ENCODE data around the gene BAHCC1.

Gene BAHCC1

GRCh38 chr17:81400996-81401722 is 5.9 kb downstream of the BAHCC1 start:
- no peak for DNase-seq (ENCODE audit: low read depth)
- peak overlapping the region; percentile 58 for H3K4me3 ChIP-seq (ENCODE audit: control insufficient read depth, low read depth, low read length)
- TF ChIP-seq, protein P1, sequence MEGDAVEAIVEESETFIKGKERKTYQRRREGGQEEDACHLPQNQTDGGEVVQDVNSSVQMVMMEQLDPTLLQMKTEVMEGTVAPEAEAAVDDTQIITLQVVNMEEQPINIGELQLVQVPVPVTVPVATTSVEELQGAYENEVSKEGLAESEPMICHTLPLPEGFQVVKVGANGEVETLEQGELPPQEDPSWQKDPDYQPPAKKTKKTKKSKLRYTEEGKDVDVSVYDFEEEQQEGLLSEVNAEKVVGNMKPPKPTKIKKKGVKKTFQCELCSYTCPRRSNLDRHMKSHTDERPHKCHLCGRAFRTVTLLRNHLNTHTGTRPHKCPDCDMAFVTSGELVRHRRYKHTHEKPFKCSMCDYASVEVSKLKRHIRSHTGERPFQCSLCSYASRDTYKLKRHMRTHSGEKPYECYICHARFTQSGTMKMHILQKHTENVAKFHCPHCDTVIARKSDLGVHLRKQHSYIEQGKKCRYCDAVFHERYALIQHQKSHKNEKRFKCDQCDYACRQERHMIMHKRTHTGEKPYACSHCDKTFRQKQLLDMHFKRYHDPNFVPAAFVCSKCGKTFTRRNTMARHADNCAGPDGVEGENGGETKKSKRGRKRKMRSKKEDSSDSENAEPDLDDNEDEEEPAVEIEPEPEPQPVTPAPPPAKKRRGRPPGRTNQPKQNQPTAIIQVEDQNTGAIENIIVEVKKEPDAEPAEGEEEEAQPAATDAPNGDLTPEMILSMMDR (conservative IDR thresholded peaks at IDR 0.05; ENCODE audit: control insufficient read depth, insufficient read depth, low read depth, low read length): no peak

DNA sequence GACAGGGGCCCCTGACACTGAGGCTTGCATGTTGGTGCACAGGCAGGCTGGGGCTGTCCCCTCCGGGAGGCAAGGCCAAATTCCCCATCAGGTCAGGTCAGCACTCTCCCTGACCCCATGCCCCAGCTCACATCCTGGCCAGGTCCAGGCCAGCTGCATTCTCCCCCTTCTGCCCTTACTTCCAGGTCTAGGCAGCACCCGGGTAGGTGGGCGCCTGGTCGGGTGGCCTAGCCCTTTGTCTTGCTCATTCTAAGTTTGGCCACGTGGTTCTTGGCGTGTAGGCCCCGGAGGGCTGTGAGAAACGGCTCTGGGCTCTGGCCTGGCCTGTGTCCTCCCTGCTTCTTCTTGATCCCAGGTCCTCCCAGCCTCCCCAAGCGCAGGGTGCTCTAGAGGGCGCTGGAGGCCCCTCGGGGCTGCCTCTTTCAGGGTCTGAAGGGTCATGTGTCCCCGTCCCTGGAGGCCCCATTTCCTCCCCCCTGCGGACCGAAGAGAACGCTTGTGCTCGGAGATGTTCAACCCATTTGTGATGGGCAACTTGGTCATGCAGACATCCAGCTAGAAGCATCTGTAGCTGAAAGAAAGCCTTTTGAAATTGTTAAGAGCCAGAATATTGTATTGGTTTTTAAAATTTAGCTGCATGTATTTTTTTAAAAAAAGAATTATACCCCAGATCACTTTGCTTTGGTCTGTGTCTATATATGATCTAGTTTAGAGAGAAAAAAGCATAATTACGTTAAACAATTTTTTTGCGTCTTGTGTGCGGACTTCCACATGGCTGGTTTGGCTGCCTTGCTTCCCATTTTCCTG is 6.7 kb downstream of the BAHCC1 start:
- DNase-seq (ENCODE audit: low read depth): peak; percentile 70
- TF ChIP-seq, protein P1 (conservative IDR thresholded peaks at IDR 0.05; ENCODE audit: control insufficient read depth, insufficient read depth, low read depth, low read length): peak; percentile 46
- no peak overlapping the region for H3K4me3 ChIP-seq (ENCODE audit: control insufficient read depth, low read depth, low read length)

- no peak overlapping the region for H3K4me3 ChIP-seq (ENCODE audit: control insufficient read depth, low read depth, low read length)
- DNase-seq (ENCODE audit: low read depth): no peak
- TF ChIP-seq, protein P1 (conservative IDR thresholded peaks at IDR 0.05; ENCODE audit: control insufficient read depth, insufficient read depth, low read depth, low read length): no peak
Observed at GRCh38 chr17:81402530-81402941, 7.3 kb downstream of the BAHCC1 start.

GRCh38 chr17:81402981-81403467 is 7.8 kb downstream of the BAHCC1 start:
- no peak for DNase-seq (ENCODE audit: low read depth)
- H3K4me3 ChIP-seq (ENCODE audit: control insufficient read depth, low read depth, low read length): no peak overlapping the region
- TF ChIP-seq, protein P1 (conservative IDR thresholded peaks at IDR 0.05; ENCODE audit: control insufficient read depth, insufficient read depth, low read depth, low read length): peak; percentile 23

GRCh38 chr17:81403671-81404534 is 8.6 kb downstream of the BAHCC1 start:
- DNase-seq (ENCODE audit: low read depth): no peak
- TF ChIP-seq, protein P1 (conservative IDR thresholded peaks at IDR 0.05; ENCODE audit: control insufficient read depth, insufficient read depth, low read depth, low read length): no peak
- no peak overlapping the region for H3K4me3 ChIP-seq (ENCODE audit: control insufficient read depth, low read depth, low read length)

DNA sequence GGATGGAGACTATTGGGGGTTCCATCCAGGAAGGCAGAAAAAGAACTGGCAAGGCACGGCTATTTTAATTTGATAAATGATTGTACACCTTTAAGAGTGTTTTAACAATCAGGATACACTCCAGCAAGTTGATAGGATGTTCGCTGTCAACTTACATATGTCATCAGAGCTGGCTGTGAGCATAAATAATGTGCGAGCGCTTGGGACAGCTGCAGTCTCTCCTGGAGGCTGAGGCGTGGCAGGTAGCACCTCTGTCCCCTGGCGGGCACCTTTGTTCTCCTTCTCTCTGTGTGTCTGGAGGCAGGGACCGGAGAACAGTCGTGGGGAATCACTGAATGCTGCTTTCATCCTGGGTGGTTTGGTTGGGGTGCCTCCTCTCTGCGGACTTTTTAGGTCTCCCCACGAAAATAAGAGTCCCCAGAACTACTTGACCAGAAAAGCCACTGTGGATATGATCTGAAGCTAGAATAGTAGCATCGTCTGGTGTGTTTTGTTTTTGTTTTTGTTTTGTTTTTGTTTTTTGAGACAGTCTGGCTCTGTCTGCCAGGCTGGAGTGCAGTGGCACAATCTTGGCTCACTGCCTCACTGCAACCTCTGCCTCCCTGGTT is 9.4 kb downstream of the BAHCC1 start:
- no peak for DNase-seq (ENCODE audit: low read depth)
- TF ChIP-seq, protein P1 (conservative IDR thresholded peaks at IDR 0.05; ENCODE audit: control insufficient read depth, insufficient read depth, low read depth, low read length): no peak
- no peak overlapping the region for H3K4me3 ChIP-seq (ENCODE audit: control insufficient read depth, low read depth, low read length)

Data from fibroblast of mammary gland (primary cell).